NK-92 treated with Interleukin-12 subunit alpha and Interleukin-12 subunit beta, amount 100 ng/mL, for 24 hours (cell line): ENCODE data around the gene RALY.

Source experiments
- DNase-seq: peaks from one replicate; lab custom pipeline; 2025; lab: John Stamatoyannopoulos, UW

The RALY gene

GRCh38 chr20:34076952-34077351, 83.2 kb downstream of the RALY start:
- DNase-seq: no peak

GRCh38 chr20:34078540-34078939, 84.8 kb downstream of the RALY start:
- no peak for DNase-seq

- DNase-seq: no peak
Observed at GRCh38 chr20:34079818-34080217, 86.1 kb downstream of the RALY start.

- no peak for DNase-seq
Observed at GRCh38 chr20:34082232-34082887, 88.6 kb downstream of the RALY start.

GRCh38 chr20:34083137-34083536, 89.4 kb downstream of the RALY start:
- no peak for DNase-seq

GRCh38 chr20:34083781-34084180, 90.1 kb downstream of the RALY start:
- DNase-seq: no peak

GRCh38 chr20:34084227-34084923, 90.7 kb downstream of the RALY start:
- no peak for DNase-seq

GRCh38 chr20:34085544-34086040, 91.9 kb downstream of the RALY start:
- no peak for DNase-seq

GRCh38 chr20:34088305-34089174, 94.8 kb downstream of the RALY start:
- DNase-seq: no peak

- DNase-seq: no peak
Observed at GRCh38 chr20:34089175-34089479, 95.4 kb downstream of the RALY start.

GRCh38 chr20:34089655-34090345, 96.1 kb downstream of the RALY start:
- no peak for DNase-seq

GRCh38 chr20:34090645-34091044, 96.9 kb downstream of the RALY start:
- no peak for DNase-seq

- no peak for DNase-seq
Observed at GRCh38 chr20:34091637-34092200, 98.0 kb downstream of the RALY start.

- no peak for DNase-seq
Observed at GRCh38 chr20:34093895-34094294, 100.2 kb downstream of the RALY start.

- DNase-seq: no peak
Observed at GRCh38 chr20:34095825-34096224, 102.1 kb downstream of the RALY start.

- DNase-seq: no peak
Observed at GRCh38 chr20:34096699-34097444, 103.2 kb downstream of the RALY start.

GRCh38 chr20:34098570-34098969, 104.9 kb downstream of the RALY start:
- no peak for DNase-seq

GRCh38 chr20:34099675-34100074, 106.0 kb downstream of the RALY start:
- DNase-seq: no peak

GRCh38 chr20:34100576-34100975, 106.9 kb downstream of the RALY start:
- DNase-seq: no peak

- DNase-seq: no peak
Observed at GRCh38 chr20:34102342-34102741, 108.6 kb downstream of the RALY start.

GRCh38 chr20:34104059-34104458, 110.3 kb downstream of the RALY start:
- no peak for DNase-seq
